ENCODE measurements around the gene ATP13A3.

ATP13A3 gene

GRCh38 chr3:194390835-194391234, 96.0 kb downstream of the ATP13A3 start:
- ChIA-PET CTCF (interaction anchor here (1.1 to 1.7 kb wide), 2 partner anchors 45 to 47 kb away, joined by 4 to 7 read pairs; no protein-coding TSS in a partner anchor), POLR2A (no interaction called here)
- peaks cover 0 to under 1% (median under 1%) of the 10 kb centered on the region in 4 experiments for H3K4me1 ChIP-seq (ENCODE audit: control extremely low read depth in 1 of 4, control insufficient read depth in 4 of 4, insufficient read depth in 4 of 4, low read length in 3 of 4)
- no peak for DNase-seq
- no peaks in the 10 kb centered on the region for H3K36me3 ChIP-seq (ENCODE audit: control insufficient read depth in 4 of 4, insufficient read depth in 4 of 4, low read length in 3 of 4)
- H3K27ac ChIP-seq (ENCODE audit: insufficient read depth in 1 of 2, low read depth in 1 of 2, low read length in 2 of 2, poor library complexity in 1 of 2, severe bottlenecking in 2 of 2), result no peak overlapping the region
- H3K4me3 ChIP-seq (ENCODE audit: control insufficient read depth in 1 of 7, extremely low read depth in 1 of 7, insufficient read depth in 4 of 7, low read depth in 2 of 7, low read length in 6 of 7), result no peak overlapping the region
- peaks cover 0 to 2% (median 0%) of the 10 kb centered on the region in 5 experiments for H3K27me3 ChIP-seq (replicated peaks in 2 of 5; ENCODE audit: control insufficient read depth in 4 of 5, insufficient read depth in 5 of 5, low read length in 4 of 5)
- peaks cover 0 to 13% (median 0%) of the 10 kb centered on the region in 5 experiments for H3K9me3 ChIP-seq (ENCODE audit: control extremely low read depth in 1 of 5, control insufficient read depth in 4 of 5, insufficient read depth in 2 of 5, low read depth in 1 of 5, low read length in 4 of 5)

- Histone ChIP-seq H3K27ac (ENCODE audit: insufficient read depth in 1 of 2, low read depth in 1 of 2, low read length in 2 of 2, poor library complexity in 1 of 2, severe bottlenecking in 2 of 2) (no peak overlapping the region), H3K4me1 (ENCODE audit: control extremely low read depth in 1 of 4, control insufficient read depth in 4 of 4, insufficient read depth in 4 of 4, low read length in 3 of 4) (no peaks in the 10 kb centered on the region), H3K27me3 (replicated peaks in 2 of 5; ENCODE audit: control insufficient read depth in 4 of 5, insufficient read depth in 5 of 5, low read length in 4 of 5) (peaks cover 0 to 7% (median 0%) of the 10 kb centered on the region in 5 experiments), H3K4me3 (ENCODE audit: control insufficient read depth in 1 of 7, extremely low read depth in 1 of 7, insufficient read depth in 4 of 7, low read depth in 2 of 7, low read length in 6 of 7) (no peak overlapping the region), H3K36me3 (ENCODE audit: control insufficient read depth in 4 of 4, insufficient read depth in 4 of 4, low read length in 3 of 4) (no peaks in the 10 kb centered on the region), H3K9me3 (ENCODE audit: control extremely low read depth in 1 of 5, control insufficient read depth in 4 of 5, insufficient read depth in 2 of 5, low read depth in 1 of 5, low read length in 4 of 5) (peaks cover 0 to 13% (median 0%) of the 10 kb centered on the region in 5 experiments)
- 95% methylated on average over 4 of the region's 8 CpGs for WGBS (ENCODE audit: insufficient coverage)
- POLR2A ChIA-PET, result interaction anchor here (0.9 kb wide), 1 partner anchor 13 kb away, joined by 11 read pairs; no protein-coding TSS in a partner anchor
- CTCF ChIA-PET, result interaction anchor here (0.8 to 1.7 kb wide), 4 partner anchors 8 to 663 kb away, joined by 3 to 7 read pairs (median 3); no protein-coding TSS in a partner anchor
- no peak for DNase-seq
Observed at GRCh38 chr3:194389269-194389668, 97.5 kb downstream of the ATP13A3 start.

GRCh38 chr3:194387926-194388418, 98.8 kb downstream of the ATP13A3 start:
- Histone ChIP-seq H3K4me1 (ENCODE audit: control extremely low read depth in 1 of 4, control insufficient read depth in 4 of 4, insufficient read depth in 4 of 4, low read length in 3 of 4) (no peaks in the 10 kb centered on the region), H3K27me3 (replicated peaks in 2 of 5; ENCODE audit: control insufficient read depth in 4 of 5, insufficient read depth in 5 of 5, low read length in 4 of 5) (peaks cover 0 to 9% (median 0%) of the 10 kb centered on the region in 5 experiments), H3K36me3 (ENCODE audit: control insufficient read depth in 4 of 4, insufficient read depth in 4 of 4, low read length in 3 of 4) (no peaks in the 10 kb centered on the region), H3K27ac (ENCODE audit: insufficient read depth in 1 of 2, low read depth in 1 of 2, low read length in 2 of 2, poor library complexity in 1 of 2, severe bottlenecking in 2 of 2) (no peak overlapping the region), H3K4me3 (ENCODE audit: control insufficient read depth in 1 of 7, extremely low read depth in 1 of 7, insufficient read depth in 4 of 7, low read depth in 2 of 7, low read length in 6 of 7) (no peak overlapping the region), H3K9me3 (ENCODE audit: control extremely low read depth in 1 of 5, control insufficient read depth in 4 of 5, insufficient read depth in 2 of 5, low read depth in 1 of 5, low read length in 4 of 5) (peaks cover 0 to 13% (median 0%) of the 10 kb centered on the region in 5 experiments)
- WGBS (ENCODE audit: insufficient coverage), result 93% methylated on average over 5 of the region's 8 CpGs
- ChIA-PET POLR2A (no interaction called here), CTCF (interaction anchor here (0.9 to 2.4 kb wide), 5 partner anchors 7 to 44 kb away, joined by 3 to 13 read pairs (median 3); no protein-coding TSS in a partner anchor)
- DNase-seq, result no peak

- Histone ChIP-seq H3K9me3 (ENCODE audit: control extremely low read depth in 1 of 5, control insufficient read depth in 4 of 5, insufficient read depth in 2 of 5, low read depth in 1 of 5, low read length in 4 of 5) (peaks cover 0 to 13% (median 0%) of the 10 kb centered on the region in 5 experiments), H3K36me3 (ENCODE audit: control insufficient read depth in 4 of 4, insufficient read depth in 4 of 4, low read length in 3 of 4) (no peaks in the 10 kb centered on the region), H3K4me1 (ENCODE audit: control extremely low read depth in 1 of 4, control insufficient read depth in 4 of 4, insufficient read depth in 4 of 4, low read length in 3 of 4) (no peaks in the 10 kb centered on the region), H3K27me3 (replicated peaks in 2 of 5; ENCODE audit: control insufficient read depth in 4 of 5, insufficient read depth in 5 of 5, low read length in 4 of 5) (peaks cover 0 to 12% (median 0%) of the 10 kb centered on the region in 5 experiments), H3K27ac (ENCODE audit: insufficient read depth in 1 of 2, low read depth in 1 of 2, low read length in 2 of 2, poor library complexity in 1 of 2, severe bottlenecking in 2 of 2) (no peak overlapping the region), H3K4me3 (ENCODE audit: control insufficient read depth in 1 of 7, extremely low read depth in 1 of 7, insufficient read depth in 4 of 7, low read depth in 2 of 7, low read length in 6 of 7) (no peak overlapping the region)
- POLR2A ChIA-PET, result no interaction called here
- no peak for DNase-seq
- CTCF ChIA-PET, result interaction anchor here (1.0 to 2.4 kb wide), 4 partner anchors 8 to 43 kb away, joined by 3 to 13 read pairs (median 5); no protein-coding TSS in a partner anchor
- WGBS (ENCODE audit: insufficient coverage), result 98% methylated on average over 5 of the region's 6 CpGs
Observed at GRCh38 chr3:194387276-194387675, 99.5 kb downstream of the ATP13A3 start.

- CTCF ChIA-PET, result interaction anchor here (1.2 to 2.4 kb wide), 3 partner anchors 8 to 42 kb away, joined by 3 to 13 read pairs (median 7); no protein-coding TSS in a partner anchor
- DNase-seq, result no peak
- H3K36me3 ChIP-seq (ENCODE audit: control insufficient read depth in 4 of 4, insufficient read depth in 4 of 4, low read length in 3 of 4), result no peaks in the 10 kb centered on the region
- H3K9me3 ChIP-seq (ENCODE audit: control extremely low read depth in 1 of 5, control insufficient read depth in 4 of 5, insufficient read depth in 2 of 5, low read depth in 1 of 5, low read length in 4 of 5), result peaks cover 0 to 13% (median 0%) of the 10 kb centered on the region in 5 experiments
- POLR2A ChIA-PET, result no interaction called here
- H3K27ac ChIP-seq (ENCODE audit: insufficient read depth in 1 of 2, low read depth in 1 of 2, low read length in 2 of 2, poor library complexity in 1 of 2, severe bottlenecking in 2 of 2), result no peak overlapping the region
- H3K4me3 ChIP-seq (ENCODE audit: control insufficient read depth in 1 of 7, extremely low read depth in 1 of 7, insufficient read depth in 4 of 7, low read depth in 2 of 7, low read length in 6 of 7), result no peak overlapping the region
- H3K4me1 ChIP-seq (ENCODE audit: control extremely low read depth in 1 of 4, control insufficient read depth in 4 of 4, insufficient read depth in 4 of 4, low read length in 3 of 4), result no peaks in the 10 kb centered on the region
- 68% methylated on average over 7 of the region's 7 CpGs for WGBS (ENCODE audit: insufficient coverage)
- H3K27me3 ChIP-seq (replicated peaks in 2 of 5; ENCODE audit: control insufficient read depth in 4 of 5, insufficient read depth in 5 of 5, low read length in 4 of 5), result peaks cover 0 to 12% (median 0%) of the 10 kb centered on the region in 5 experiments
Observed at GRCh38 chr3:194386648-194387047, 100.2 kb downstream of the ATP13A3 start.

- Histone ChIP-seq H3K27me3 (replicated peaks in 2 of 5; ENCODE audit: control insufficient read depth in 4 of 5, insufficient read depth in 5 of 5, low read length in 4 of 5) (peaks cover 0 to 12% (median 2%) of the 10 kb centered on the region in 5 experiments), H3K27ac (ENCODE audit: insufficient read depth in 1 of 2, low read depth in 1 of 2, low read length in 2 of 2, poor library complexity in 1 of 2, severe bottlenecking in 2 of 2) (no peak overlapping the region), H3K9me3 (ENCODE audit: control extremely low read depth in 1 of 5, control insufficient read depth in 4 of 5, insufficient read depth in 2 of 5, low read depth in 1 of 5, low read length in 4 of 5) (peaks cover 0 to 9% (median 0%) of the 10 kb centered on the region in 5 experiments), H3K4me3 (ENCODE audit: control insufficient read depth in 1 of 7, extremely low read depth in 1 of 7, insufficient read depth in 4 of 7, low read depth in 2 of 7, low read length in 6 of 7) (no peak overlapping the region), H3K36me3 (ENCODE audit: control insufficient read depth in 4 of 4, insufficient read depth in 4 of 4, low read length in 3 of 4) (no peaks in the 10 kb centered on the region), H3K4me1 (ENCODE audit: control extremely low read depth in 1 of 4, control insufficient read depth in 4 of 4, insufficient read depth in 4 of 4, low read length in 3 of 4) (no peaks in the 10 kb centered on the region)
- DNase-seq, result no peak
- ChIA-PET CTCF (interaction anchor here (0.7 to 2.4 kb wide), 3 partner anchors 9 to 51 kb away, joined by 3 to 13 read pairs (median 4); no protein-coding TSS in a partner anchor), POLR2A (no interaction called here)
- whole genome bisulfite sequencing (ENCODE audit: insufficient coverage), result 94% methylated on average over 15 of the region's 15 CpGs
Observed at GRCh38 chr3:194386066-194386465, 100.7 kb downstream of the ATP13A3 start.

- no peaks in the 10 kb centered on the region for H3K4me1 ChIP-seq (ENCODE audit: control extremely low read depth in 1 of 4, control insufficient read depth in 4 of 4, insufficient read depth in 4 of 4, low read length in 3 of 4)
Observed at GRCh38 chr3:194384569-194385001, 102.2 kb downstream of the ATP13A3 start.

More at GRCh38 chr3:194384569-194385001, 102.2 kb downstream of the ATP13A3 start:
- POLR2A ChIA-PET, result no interaction called here
- WGBS (ENCODE audit: insufficient coverage), result over 99% methylated on average over 12 of the region's 12 CpGs
- CTCF ChIA-PET, result no interaction called here
- no peak for DNase-seq
- no peaks in the 10 kb centered on the region for H3K36me3 ChIP-seq (ENCODE audit: control insufficient read depth in 4 of 4, insufficient read depth in 4 of 4, low read length in 3 of 4)
- H3K27ac ChIP-seq (ENCODE audit: insufficient read depth in 1 of 2, low read depth in 1 of 2, low read length in 2 of 2, poor library complexity in 1 of 2, severe bottlenecking in 2 of 2), result no peak overlapping the region
- H3K9me3 ChIP-seq (ENCODE audit: control extremely low read depth in 1 of 5, control insufficient read depth in 4 of 5, insufficient read depth in 2 of 5, low read depth in 1 of 5, low read length in 4 of 5), result no peaks in the 10 kb centered on the region
- H3K4me3 ChIP-seq (ENCODE audit: control insufficient read depth in 1 of 7, extremely low read depth in 1 of 7, insufficient read depth in 4 of 7, low read depth in 2 of 7, low read length in 6 of 7), result no peak overlapping the region
- H3K27me3 ChIP-seq (replicated peaks in 2 of 5; ENCODE audit: control insufficient read depth in 4 of 5, insufficient read depth in 5 of 5, low read length in 4 of 5), result peaks cover 0 to 16% (median 9%) of the 10 kb centered on the region in 5 experiments

All from common myeloid progenitor, CD34-positive (primary cell).